Natural killer cell (primary cell): ENCODE data around the gene TMPRSS11A. TPM values are rescaled to one million over a fixed set of nuclear protein-coding genes. Genes with fewer than 3 reads are reported as not detected.

Source experiments
- ATAC-seq, 3 donors: fragments of 150-1000 bp in 2 of 3; fragments of 200-7000 bp in 1 of 3; cut with Tn5 transposase; 1 replicate in 1 of 3; 2 replicates in 2 of 3; pipeline ENCODE4 v1.10.0; 2021; ENCODE audit warnings: mild to moderate bottlenecking in 2 of 3, moderate library complexity in 2 of 3
- DNase-seq, 2 donors: peaks; one replicate each; pipeline versions ENCODE4 v3.0.0 to v3.0.0-alpha.2; 2013 to 2021; ENCODE audit warnings: mixed read lengths in 1 of 2
- H3K27ac ChIP-seq: one replicate; pipeline ENCODE4 v1.5.1; 2013; ENCODE audit warnings: mild to moderate bottlenecking, low read length
- H3K27me3 ChIP-seq: one replicate; pipeline ENCODE4 v1.6.1; 2013; ENCODE audit warnings: low read length; ENCODE audit not compliant: control insufficient read depth, insufficient read depth
- H3K36me3 ChIP-seq: one replicate; pipeline ENCODE4 v1.6.1; 2013; ENCODE audit warnings: low read length; ENCODE audit not compliant: control insufficient read depth, insufficient read depth
- H3K4me1 ChIP-seq: one replicate; pipeline ENCODE4 v1.6.1; 2013; ENCODE audit warnings: low read length; ENCODE audit not compliant: control insufficient read depth, insufficient read depth
- H3K4me3 ChIP-seq: one replicate; pipeline ENCODE4 v1.5.1; 2013; ENCODE audit warnings: low read length
- H3K9me3 ChIP-seq: one replicate; pipeline ENCODE4 v1.6.1; 2013; ENCODE audit warnings: low read length; ENCODE audit not compliant: control insufficient read depth, insufficient read depth
- H3K27ac Mint-ChIP-seq, 2 donors: one replicate each; pipeline ENCODE4 v1.8.0; 2022; ENCODE audit warnings: mild to moderate bottlenecking in 2 of 2, mixed read lengths in 2 of 2, moderate library complexity in 1 of 2
- H3K27me3 Mint-ChIP-seq, 2 donors: one replicate each; pipeline ENCODE4 v1.8.0; 2022; ENCODE audit warnings: low read depth in 2 of 2, mixed read lengths in 2 of 2
- H3K36me3 Mint-ChIP-seq: one replicate; pipeline ENCODE4 v1.8.0; 2022; ENCODE audit warnings: mixed read lengths
- H3K4me1 Mint-ChIP-seq, 2 donors: one replicate each; pipeline ENCODE4 v1.8.0; 2022; ENCODE audit warnings: mixed read lengths in 2 of 2
- H3K4me3 Mint-ChIP-seq: one replicate; pipeline ENCODE4 v1.8.0; 2022; ENCODE audit warnings: mild to moderate bottlenecking, moderate library complexity, mixed read lengths
- H3K9me3 Mint-ChIP-seq, 2 donors: one replicate each; pipeline ENCODE4 v1.8.0; 2022; ENCODE audit warnings: mixed read lengths in 2 of 2
- CTCF ChIP-seq: fragments of 200-600 bp; IDR thresholded peaks from one replicate; pipeline ENCODE4 v1.8.0; 2022; ENCODE audit warnings: antibody characterized with exemption
- WGBS: methylation state at CpG from one replicate; pipeline ENCODE4 v1.1.7; 2013; ENCODE audit warnings: missing lambda C conversion rate; ENCODE audit not compliant: insufficient coverage; 5-methylcytosine and 5-hydroxymethylcytosine counted together
- intact Hi-C: fragments of 100-400 bp; cut with micrococcal nuclease; formaldehyde crosslinking; loops from one replicate; pipeline ENCODE4 v1.14.2; 2022
- total RNA-seq, 4 donors: library from RNA; stranded (reverse); fragments of 120-200 nt in 1 of 4; gene quantifications; one replicate each; pipeline versions ENCODE4 v1.2.3 to v1.2.4, GENCODE V29; 2013 to 2022

Gene TMPRSS11A
- total RNA-seq, 3 donors from 2014 or later (not counting 1 experiment from before 2014, with no cell fraction given), result not detected

GRCh38 chr4:67861513-67861912, 101.8 kb downstream of the TMPRSS11A start:
- H3K36me3 Mint-ChIP-seq, result no peaks in the 10 kb centered on the region

More at GRCh38 chr4:67861513-67861912, 101.8 kb downstream of the TMPRSS11A start:
- no peak for TF ChIP-seq CTCF
- H3K4me1 Mint-ChIP-seq, result no peaks in the 10 kb centered on the region
- 92% methylated on average over 5 of the region's 6 CpGs for WGBS
- H3K27me3 Mint-ChIP-seq, result peaks cover 18 to 20% of the 10 kb centered on the region in 2 donors
- Histone ChIP-seq H3K27me3 (no peaks in the 10 kb centered on the region), H3K27ac (no peak overlapping the region), H3K36me3 (no peaks in the 10 kb centered on the region), H3K9me3 (no peaks in the 10 kb centered on the region), H3K4me3 (no peak overlapping the region), H3K4me1 (no peaks in the 10 kb centered on the region)
- DNase-seq (no peak), ATAC-seq (no peak)
- intact Hi-C loops, result no loop called here
- H3K4me3 Mint-ChIP-seq, result no peak overlapping the region
- H3K27ac Mint-ChIP-seq, result no peak overlapping the region
- peaks cover 0 to 2% of the 10 kb centered on the region in 2 donors for H3K9me3 Mint-ChIP-seq

Other genes starting within 250 kb of the TMPRSS11A start
- not detected for gene GNRHR, start 209.1 kb downstream of the TMPRSS11A start, total RNA-seq
- gene TMPRSS11D, start 79.5 kb downstream of the TMPRSS11A start, total RNA-seq, result not detected
- gene TMPRSS11F, start 166.4 kb upstream of the TMPRSS11A start, total RNA-seq, result not detected